Measurements from ENCODE around the gene PNKD.

DNA sequence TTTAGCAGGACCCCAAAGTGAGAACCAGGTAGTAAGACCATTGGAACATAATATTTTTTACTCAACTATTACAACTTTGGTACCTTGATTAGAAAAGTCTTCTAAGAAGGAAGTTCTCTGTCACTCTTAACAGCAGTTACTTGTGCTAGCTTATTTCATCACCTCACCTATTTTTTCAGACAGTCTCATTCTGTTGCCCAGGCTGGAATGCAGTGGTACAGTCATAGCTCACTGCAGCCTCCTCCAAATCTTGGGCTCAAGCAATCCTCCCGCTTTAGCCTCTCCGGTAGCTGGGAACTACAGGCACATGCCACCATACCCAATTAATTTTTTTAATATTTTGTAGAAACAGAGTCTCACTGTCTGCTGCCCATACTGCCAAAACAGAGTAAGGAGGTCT, 35.3 kb upstream of the PNKD start:
- TF ChIP-seq, protein P1, sequence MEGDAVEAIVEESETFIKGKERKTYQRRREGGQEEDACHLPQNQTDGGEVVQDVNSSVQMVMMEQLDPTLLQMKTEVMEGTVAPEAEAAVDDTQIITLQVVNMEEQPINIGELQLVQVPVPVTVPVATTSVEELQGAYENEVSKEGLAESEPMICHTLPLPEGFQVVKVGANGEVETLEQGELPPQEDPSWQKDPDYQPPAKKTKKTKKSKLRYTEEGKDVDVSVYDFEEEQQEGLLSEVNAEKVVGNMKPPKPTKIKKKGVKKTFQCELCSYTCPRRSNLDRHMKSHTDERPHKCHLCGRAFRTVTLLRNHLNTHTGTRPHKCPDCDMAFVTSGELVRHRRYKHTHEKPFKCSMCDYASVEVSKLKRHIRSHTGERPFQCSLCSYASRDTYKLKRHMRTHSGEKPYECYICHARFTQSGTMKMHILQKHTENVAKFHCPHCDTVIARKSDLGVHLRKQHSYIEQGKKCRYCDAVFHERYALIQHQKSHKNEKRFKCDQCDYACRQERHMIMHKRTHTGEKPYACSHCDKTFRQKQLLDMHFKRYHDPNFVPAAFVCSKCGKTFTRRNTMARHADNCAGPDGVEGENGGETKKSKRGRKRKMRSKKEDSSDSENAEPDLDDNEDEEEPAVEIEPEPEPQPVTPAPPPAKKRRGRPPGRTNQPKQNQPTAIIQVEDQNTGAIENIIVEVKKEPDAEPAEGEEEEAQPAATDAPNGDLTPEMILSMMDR (IDR thresholded peaks at IDR 0.05; ENCODE audit: low read depth, low read length) = no peak
- no peak for TF ChIP-seq EZH2phosphoT487 (IDR thresholded peaks at IDR 0.05; ENCODE audit: low read depth)
